ENCODE results near the gene ST8SIA5. TPM values are rescaled to one million over a fixed set of nuclear protein-coding genes. Genes with fewer than 3 reads are reported as not detected.

Gene ST8SIA5
- total and polyA plus RNA-seq, 2 of the 4 experiments (the other 2 are of a cell fraction), result 0.03 TPM; not detected in 1

- ChIA-PET POLR2A (ENCODE audit: unreplicated experiment) (no interaction called here), CTCF (no interaction called here)
- H2BK15ac ChIP-seq (ENCODE audit: low read depth, low read length), result no peak overlapping the region
- dilution Hi-C loops (cut with HindIII; ENCODE audit: low sequenced_read_pairs, unreplicated experiment) (no loop called here), intact Hi-C loops (cut with micrococcal nuclease) (no loop called here), in situ Hi-C loops (cut with MboI; ENCODE audit: low sequenced_read_pairs) (no loop called here)
- no peak overlapping the region for H3K14ac ChIP-seq (replicated peaks; ENCODE audit: low read depth, low read length)
- H3K4me3 ChIP-seq (ENCODE audit: insufficient read depth, low read depth, low read length), result no peak overlapping the region
- H3K27ac ChIP-seq (ENCODE audit: insufficient read depth, low read length), result no peak overlapping the region
- no TSS peak for BruUV-seq (replicated peaks)
- H4K91ac ChIP-seq (ENCODE audit: insufficient read depth, low read depth, low read length), result no peak overlapping the region
- no peaks in the 10 kb centered on the region for H3K4me1 ChIP-seq (ENCODE audit: control insufficient read depth, insufficient read depth, low read length)
- H3K9ac ChIP-seq (ENCODE audit: low read depth, low read length), result no peak overlapping the region
- no peak overlapping the region for H2BK5ac ChIP-seq (ENCODE audit: low read depth, low read length, poor library complexity, severe bottlenecking)
- no peak for DNase-seq
- no peak for ATAC-seq (ENCODE audit: low read depth)
- no peak overlapping the region for H3K18ac ChIP-seq (ENCODE audit: low read depth, low read length)
- no peak overlapping the region for H2AK9ac ChIP-seq (replicated peaks; ENCODE audit: low read depth, low read length, poor library complexity)
- no peak overlapping the region for H3K4me2 ChIP-seq (ENCODE audit: low read depth, low read length)
- H3K4ac ChIP-seq (ENCODE audit: low read depth, low read length), result no peak overlapping the region
- H3K79me1 ChIP-seq (ENCODE audit: low read depth in 1 of 2, low read length in 2 of 2), result no peaks in the 10 kb centered on the region
- H2AFZ ChIP-seq (replicated peaks; ENCODE audit: low read length, poor library complexity), result no peak overlapping the region
- whole genome bisulfite sequencing, 2 experiments (ENCODE audit: extremely low coverage in 2 of 2, insufficient read length in 1 of 2), result no CpG with 5 or more reads among the region's 2 CpGs
- H2BK20ac ChIP-seq (ENCODE audit: low read depth, low read length), result no peak overlapping the region
- H4K8ac ChIP-seq (ENCODE audit: low read depth in 2 of 2, low read length in 2 of 2), result no peak overlapping the region
- H3K36me3 ChIP-seq (ENCODE audit: control insufficient read depth, insufficient read depth, low read length), result no peaks in the 10 kb centered on the region
- no peak overlapping the region; the same call in 1 of the 2 replicates for H3K56ac ChIP-seq (ENCODE audit: extremely low read depth, insufficient read depth, low read length)
- no peak overlapping the region for H3K23ac ChIP-seq (ENCODE audit: low read depth, low read length)
- H3K27me3 ChIP-seq (ENCODE audit: control insufficient read depth, insufficient read depth, low read length), result no peaks in the 10 kb centered on the region; the same call in 1 of the 2 replicates
- peaks cover 14% of the 10 kb centered on the region for H3K9me3 ChIP-seq (ENCODE audit: control insufficient read depth, insufficient read depth, low read length)
- no peak overlapping the region for H4K5ac ChIP-seq (ENCODE audit: low read depth, low read length)
- no peak overlapping the region for H2BK120ac ChIP-seq (ENCODE audit: low read depth, low read length)
- H4K20me1 ChIP-seq (ENCODE audit: insufficient read depth, low read length), result no peaks in the 10 kb centered on the region
- H3K9me1 ChIP-seq (ENCODE audit: insufficient read depth, low read length), result no peaks in the 10 kb centered on the region
- H2AK5ac ChIP-seq (ENCODE audit: low read depth, low read length), result no peak overlapping the region
- TF ChIP-seq NFE2L2 (IDR thresholded peaks at IDR 0.05; ENCODE audit: low read depth, low read length), result no peak
- no peak for TF ChIP-seq CHD1 (IDR thresholded peaks at IDR 0.05; ENCODE audit: low read depth, low read length)
- TF ChIP-seq MAFK (IDR thresholded peaks at IDR 0.05; ENCODE audit: low read depth, low read length), result no peak
- TF ChIP-seq, protein P1, sequence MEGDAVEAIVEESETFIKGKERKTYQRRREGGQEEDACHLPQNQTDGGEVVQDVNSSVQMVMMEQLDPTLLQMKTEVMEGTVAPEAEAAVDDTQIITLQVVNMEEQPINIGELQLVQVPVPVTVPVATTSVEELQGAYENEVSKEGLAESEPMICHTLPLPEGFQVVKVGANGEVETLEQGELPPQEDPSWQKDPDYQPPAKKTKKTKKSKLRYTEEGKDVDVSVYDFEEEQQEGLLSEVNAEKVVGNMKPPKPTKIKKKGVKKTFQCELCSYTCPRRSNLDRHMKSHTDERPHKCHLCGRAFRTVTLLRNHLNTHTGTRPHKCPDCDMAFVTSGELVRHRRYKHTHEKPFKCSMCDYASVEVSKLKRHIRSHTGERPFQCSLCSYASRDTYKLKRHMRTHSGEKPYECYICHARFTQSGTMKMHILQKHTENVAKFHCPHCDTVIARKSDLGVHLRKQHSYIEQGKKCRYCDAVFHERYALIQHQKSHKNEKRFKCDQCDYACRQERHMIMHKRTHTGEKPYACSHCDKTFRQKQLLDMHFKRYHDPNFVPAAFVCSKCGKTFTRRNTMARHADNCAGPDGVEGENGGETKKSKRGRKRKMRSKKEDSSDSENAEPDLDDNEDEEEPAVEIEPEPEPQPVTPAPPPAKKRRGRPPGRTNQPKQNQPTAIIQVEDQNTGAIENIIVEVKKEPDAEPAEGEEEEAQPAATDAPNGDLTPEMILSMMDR (conservative IDR thresholded peaks at IDR 0.05; ENCODE audit: low read depth, low read length), result no peak
- no peak for TF ChIP-seq CEBPB (IDR thresholded peaks at IDR 0.05; ENCODE audit: low read depth, low read length)
These were observed 24.7 kb downstream of the ST8SIA5 start for GRCh38 chr18:46732201-46732600.
